NB4 (cell line): ENCODE measurements around the gene BTBD9.

Experiments used
- CTCF ChIP-seq: IDR thresholded peaks from one replicate; pipeline ENCODE4 v1.5.1; 2012; ENCODE audit warnings: low read depth, low read length
- MAX ChIP-seq: IDR thresholded peaks from 2 replicates; pipeline ENCODE4 v1.6.1; 2011; ENCODE audit warnings: low read depth, low read length
- POLR2A ChIP-seq: IDR thresholded peaks from 2 replicates; pipeline ENCODE4 v1.6.1; 2011; ENCODE audit warnings: mild to moderate bottlenecking; ENCODE audit not compliant: insufficient read length; ENCODE audit errors: extremely low read depth

- TF ChIP-seq POLR2A = no peak
- no peak for TF ChIP-seq CTCF
- no peak for TF ChIP-seq MAX
Measured at GRCh38 chr6:38169221-38169976, 470.3 kb downstream of the BTBD9 start.
